H1 (cell line): ENCODE results near the gene ATP11A. TPM values are rescaled to one million over a fixed set of nuclear protein-coding genes. Genes with fewer than 3 reads are reported as not detected.

ENCODE experiments used
- BCL11A ChIP-seq, 2 experiments: IDR thresholded peaks; one replicate each; pipeline ENCODE4 v1.6.1; 2011; ENCODE audit warnings: low read depth in 2 of 2, low read length in 2 of 2, mild to moderate bottlenecking in 2 of 2
- CHD7 ChIP-seq: fragments of 300-600 bp; sonication (generic); IDR thresholded peaks from 2 replicates; pipeline ENCODE4 v1.7.1; 2012; ENCODE audit warnings: low read length, moderate library complexity, mild to moderate bottlenecking, inconsistent platforms; ENCODE audit not compliant: insufficient replicate concordance
- GABPA ChIP-seq: IDR thresholded peaks from 2 replicates; pipeline ENCODE4 v1.6.1; 2011; ENCODE audit warnings: mild to moderate bottlenecking, low read length, moderate library complexity, borderline replicate concordance; ENCODE audit not compliant: insufficient read depth
- HDAC2 ChIP-seq, 2 experiments: fragments of 300-600 bp in 1 of 2; sonication (generic) in 1 of 2; IDR thresholded peaks; 2 replicates each; pipeline ENCODE4 v1.6.1; 2011 to 2012; ENCODE audit warnings: low read depth in 2 of 2, low read length in 2 of 2, mild to moderate bottlenecking in 2 of 2, moderate library complexity in 2 of 2, borderline replicate concordance in 1 of 2, inconsistent platforms in 1 of 2
- JUND ChIP-seq: IDR thresholded peaks from 2 replicates; pipeline ENCODE4 v1.6.1; 2011; ENCODE audit warnings: mild to moderate bottlenecking, improper control_type of control experiment, low read length
- KDM4A ChIP-seq: IDR thresholded peaks from one replicate; pipeline ENCODE4 v1.7.1; 2012; ENCODE audit warnings: low read depth, mild to moderate bottlenecking, moderate library complexity, low read length, inconsistent platforms; ENCODE audit not compliant: severe bottlenecking
- KDM5A ChIP-seq: fragments of 200-600 bp; IDR thresholded peaks from 2 replicates; pipeline ENCODE4 v1.7.1; 2012; ENCODE audit warnings: mild to moderate bottlenecking, low read length, inconsistent platforms, mixed read lengths
- RFX5 ChIP-seq: IDR thresholded peaks from 2 replicates; pipeline ENCODE4 v1.6.1; 2011; ENCODE audit warnings: low read depth, low read length, improper control_type of control experiment, borderline replicate concordance
- SRF ChIP-seq: IDR thresholded peaks from 2 replicates; pipeline ENCODE4 v1.6.1; 2011; ENCODE audit warnings: mild to moderate bottlenecking, low read depth, low read length, moderate library complexity
- ZNF274 ChIP-seq: IDR thresholded peaks from 2 replicates; pipeline ENCODE4 v1.7.0; 2012; ENCODE audit warnings: low read length, borderline replicate concordance; ENCODE audit errors: extremely low read depth
- polyA plus RNA-seq, 7 experiments: library from polyadenylated mRNA; depleted of rRNA in 3 of 7; stranded (reverse) in 5 of 7; unstranded in 2 of 7; fragments of >200 nt in 5 of 7; fragments of 200-250 nt in 2 of 7; gene quantifications; 1 replicate in 5 of 7; 2 replicates in 1 of 7; 4 replicates in 1 of 7; pipeline versions ENCODE4 v1.2.1 to v1.2.3, GENCODE V29; 2011 to 2013; ENCODE audit warnings: missing spikeins in 2 of 7, mixed read lengths in 2 of 7
- total RNA-seq: library from RNA; stranded (reverse); fragmentation: NEBNext Ultra II Directional; extraction: Animal tissue kit (Norgen Biotek cat#: 25700); gene quantifications from 2 replicates; pipeline ENCODE4 v1.2.1, GENCODE V29; 2021

ATP11A gene
- total and polyA plus RNA-seq, 2 of the 8 experiments (the other 6 are each of a cell fraction or from before 2014, with no cell fraction given): 28.8 to 72.9 TPM

GRCh38 chr13:112704308-112705145 is 14.7 kb downstream of the ATP11A start (continued):
- TF ChIP-seq CHD7 (no peak), HDAC2 (IDR thresholded peaks at IDR 0.05; ENCODE audit: borderline replicate concordance in 1 of 2, low read depth in 2 of 2, low read length in 2 of 2) (no peak), SRF (no peak), ZNF274 (no peak), BCL11A (IDR thresholded peaks at IDR 0.05; ENCODE audit: low read depth in 2 of 2, low read length in 2 of 2) (no peak), RFX5 (no peak), JUND (no peak), KDM4A (no peak), KDM5A (no peak), GABPA (no peak)
